Endodermal cell (in vitro differentiated cells): ENCODE data around the gene TMEM213. TPM values are rescaled to one million over a fixed set of nuclear protein-coding genes. Genes with fewer than 3 reads are reported as not detected.
"Not testable (repeated sequence)": the region's sequence is repeated elsewhere in the genome, so short reads cannot be mapped to it uniquely, and the experiment has no call there.

Experiments used
- DNase-seq: peaks from one replicate; pipeline ENCODE4 v3.0.0-alpha.2; 2017
- H3K27ac ChIP-seq: 2 replicates; pipeline ENCODE4 v1.5.1; 2013; ENCODE audit warnings: mild to moderate bottlenecking, low read depth, low read length, moderate library complexity
- H3K27me3 ChIP-seq: 2 replicates; pipeline ENCODE4 v1.6.1; 2013; ENCODE audit warnings: mild to moderate bottlenecking, low read length, moderate library complexity; ENCODE audit not compliant: insufficient read depth, control insufficient read depth, poor library complexity, severe bottlenecking
- H3K36me3 ChIP-seq: 2 replicates; pipeline ENCODE4 v1.7.0; 2013; ENCODE audit warnings: mild to moderate bottlenecking, low read length, moderate library complexity; ENCODE audit not compliant: control insufficient read depth, insufficient read depth
- H3K4me1 ChIP-seq: one replicate; pipeline ENCODE4 v1.7.0; 2013; ENCODE audit warnings: low read length; ENCODE audit not compliant: control insufficient read depth, insufficient read depth
- H3K4me3 ChIP-seq: 2 replicates; pipeline ENCODE4 v1.5.1; 2013; ENCODE audit warnings: mild to moderate bottlenecking, low read length, moderate library complexity
- H3K9ac ChIP-seq: 2 replicates; pipeline ENCODE4 v1.6.1; 2013; ENCODE audit warnings: mild to moderate bottlenecking, low read length, moderate library complexity; ENCODE audit not compliant: poor library complexity, severe bottlenecking; ENCODE audit errors: extremely low read depth
- H3K9me3 ChIP-seq: 2 replicates; pipeline ENCODE4 v1.6.1; 2013; ENCODE audit warnings: mild to moderate bottlenecking, low read length, moderate library complexity; ENCODE audit not compliant: control insufficient read depth
- H3K27ac Mint-ChIP-seq: 2 replicates; pipeline ENCODE4 v1.8.0; 2020; ENCODE audit warnings: mixed read lengths
- H3K27me3 Mint-ChIP-seq: 2 replicates; pipeline ENCODE4 v1.8.0; 2021; ENCODE audit warnings: mild to moderate bottlenecking, mixed read lengths; ENCODE audit not compliant: insufficient read depth
- H3K36me3 Mint-ChIP-seq: 2 replicates; pipeline ENCODE4 v1.8.0; 2020; ENCODE audit warnings: low read depth, mixed read lengths
- H3K4me1 Mint-ChIP-seq: 2 replicates; pipeline ENCODE4 v1.8.0; 2020; ENCODE audit warnings: mixed read lengths
- H3K4me3 Mint-ChIP-seq: 2 replicates; pipeline ENCODE4 v1.8.0; 2020; ENCODE audit warnings: mild to moderate bottlenecking, moderate library complexity, mixed read lengths
- H3K9me3 Mint-ChIP-seq: 2 replicates; pipeline ENCODE4 v1.8.0; 2020; ENCODE audit warnings: mild to moderate bottlenecking, mixed read lengths
- CTCF ChIP-seq: fragments of 200-600 bp; sonication (generic); conservative IDR thresholded peaks from 2 replicates; pipeline ENCODE4 v1.5.0; 2021; ENCODE audit warnings: antibody characterized with exemption, mild to moderate bottlenecking
- WGBS, 2 experiments: methylation state at CpG; one replicate each; pipeline versions ENCODE4 v1.1.5 to v1.1.7; 2013; ENCODE audit warnings: missing lambda C conversion rate in 2 of 2, mixed read lengths in 1 of 2; ENCODE audit not compliant: insufficient coverage in 1 of 2, insufficient read length in 1 of 2; 5-methylcytosine and 5-hydroxymethylcytosine counted together
- total RNA-seq, 2 donors: library from RNA; stranded (reverse); fragmentation: NEBNext Ultra II Directional in 1 of 2; extraction: Animal tissue kit (Norgen Biotek cat#: 25700) in 1 of 2; gene quantifications; 2 replicates in 1 of 2; 3 replicates in 1 of 2; pipeline ENCODE4 v1.2.1, GENCODE V29; 2021

The TMEM213 gene
- total RNA-seq, 2 donors from 2014 or later = not detected

- WGBS, 2 experiments = 96 to 97% methylated on average over 14 to 18 of the region's 18 CpGs
- no peak overlapping the region for H3K4me3 ChIP-seq
These were observed 4.9 kb downstream of the TMEM213 start for GRCh38 chr7:138802706-138803105.

GRCh38 chr7:138804618-138805017 lies 6.8 kb downstream of the TMEM213 start:
- Mint-ChIP-seq H3K9me3 (no peaks in the 10 kb centered on the region), H3K4me3 (no peak overlapping the region), H3K36me3 (no peaks in the 10 kb centered on the region), H3K4me1 (no peaks in the 10 kb centered on the region), H3K27me3 (peaks cover 6% of the 10 kb centered on the region), H3K27ac (no peak overlapping the region)
- Histone ChIP-seq H3K27ac (no peak overlapping the region), H3K9me3 (no peaks in the 10 kb centered on the region), H3K4me1 (no peaks in the 10 kb centered on the region), H3K9ac (no peak overlapping the region), H3K36me3 (no peaks in the 10 kb centered on the region), H3K4me3 (no peak overlapping the region), H3K27me3 (no peaks in the 10 kb centered on the region)
- 90% methylated on average over 1 of the region's 1 CpG; no CpG with 5 or more reads in 1 of the 2 experiments for WGBS, 2 experiments
- no peak for TF ChIP-seq CTCF
- no peak for DNase-seq

More at GRCh38 chr7:138802706-138803105, 4.9 kb downstream of the TMEM213 start:
- Mint-ChIP-seq H3K36me3 (no peaks in the 10 kb centered on the region), H3K27ac (no peak overlapping the region), H3K4me3 (no peak overlapping the region), H3K4me1 (peaks cover 10% of the 10 kb centered on the region), H3K27me3 (peaks cover 13% of the 10 kb centered on the region), H3K9me3 (no peaks in the 10 kb centered on the region)
- no peaks in the 10 kb centered on the region for H3K36me3 ChIP-seq
- no peaks in the 10 kb centered on the region for H3K27me3 ChIP-seq
- H3K9ac ChIP-seq = no peak overlapping the region
- no peak for TF ChIP-seq CTCF
- no peak overlapping the region for H3K27ac ChIP-seq
- H3K4me1 ChIP-seq = no peaks in the 10 kb centered on the region
- no peaks in the 10 kb centered on the region for H3K9me3 ChIP-seq
- no peak for DNase-seq

- H3K9me3 Mint-ChIP-seq = no peaks in the 10 kb centered on the region
- no peak for TF ChIP-seq CTCF
- WGBS, 2 experiments = 83 to 86% methylated on average over 1 to 4 of the region's 4 CpGs
- Histone ChIP-seq H3K36me3 (no peaks in the 10 kb centered on the region), H3K9ac (no peak overlapping the region), H3K27ac (no peak overlapping the region), H3K4me3 (no peak overlapping the region), H3K4me1 (no peaks in the 10 kb centered on the region), H3K9me3 (no peaks in the 10 kb centered on the region), H3K27me3 (no peaks in the 10 kb centered on the region)
- H3K4me1 Mint-ChIP-seq = no peaks in the 10 kb centered on the region
- H3K27me3 Mint-ChIP-seq = no peaks in the 10 kb centered on the region
- no peak for DNase-seq
- no peak overlapping the region for H3K27ac Mint-ChIP-seq
- no peak overlapping the region for H3K4me3 Mint-ChIP-seq
- H3K36me3 Mint-ChIP-seq = no peaks in the 10 kb centered on the region
These were observed 11.6 kb downstream of the TMEM213 start for GRCh38 chr7:138809346-138809745.

GRCh38 chr7:138811327-138811726 lies 13.5 kb downstream of the TMEM213 start:
- H3K36me3 ChIP-seq, H3K27ac ChIP-seq, H3K27me3 Mint-ChIP-seq, H3K9me3 Mint-ChIP-seq, H3K4me3 ChIP-seq, H3K9ac ChIP-seq, H3K4me1 Mint-ChIP-seq, H3K36me3 Mint-ChIP-seq, DNase-seq, H3K4me1 ChIP-seq, H3K9me3 ChIP-seq, H3K4me3 Mint-ChIP-seq, H3K27me3 ChIP-seq, H3K27ac Mint-ChIP-seq: not testable (repeated sequence)
- WGBS, 2 experiments = 100% methylated on average over 1 of the region's 2 CpGs; no CpG with 5 or more reads in 1 of the 2 experiments
